NCI-H524 (cell line): ENCODE results near the gene CTBP2.

ENCODE experiments used
- DNase-seq, 2 experiments: peaks; one replicate each; lab custom pipeline; 2025; lab: John Stamatoyannopoulos, UW

The CTBP2 gene

GRCh38 chr10:125024497-125025234 is 135.7 kb downstream of the CTBP2 start:
- peak in 1 of 2 experiments; percentile 46 for DNase-seq

- peak; percentile 34 to 57 for DNase-seq
These were observed 136.4 kb downstream of the CTBP2 start for GRCh38 chr10:125023862-125024496.

DNA sequence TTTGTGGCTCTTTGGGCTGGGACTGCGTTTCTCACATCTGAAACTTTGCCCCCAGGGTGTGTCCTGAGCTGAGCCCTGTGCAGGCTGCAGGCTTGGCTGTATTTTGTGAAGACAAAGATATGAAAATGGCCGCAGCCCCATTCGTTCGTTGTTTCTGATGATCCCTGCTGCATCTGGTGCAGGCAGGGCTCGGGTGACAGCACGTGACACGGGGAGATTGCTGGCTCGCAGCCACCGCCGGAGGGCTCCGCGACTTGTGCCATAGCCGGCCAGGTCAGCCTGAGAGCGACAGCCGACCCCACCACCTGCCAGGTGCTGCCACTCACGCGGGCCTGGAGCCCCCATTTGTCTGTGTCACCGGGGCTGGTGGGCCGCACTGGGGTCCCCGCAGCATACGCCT is 137.1 kb downstream of the CTBP2 start:
- peak; percentile 16 to 59 for DNase-seq

DNA sequence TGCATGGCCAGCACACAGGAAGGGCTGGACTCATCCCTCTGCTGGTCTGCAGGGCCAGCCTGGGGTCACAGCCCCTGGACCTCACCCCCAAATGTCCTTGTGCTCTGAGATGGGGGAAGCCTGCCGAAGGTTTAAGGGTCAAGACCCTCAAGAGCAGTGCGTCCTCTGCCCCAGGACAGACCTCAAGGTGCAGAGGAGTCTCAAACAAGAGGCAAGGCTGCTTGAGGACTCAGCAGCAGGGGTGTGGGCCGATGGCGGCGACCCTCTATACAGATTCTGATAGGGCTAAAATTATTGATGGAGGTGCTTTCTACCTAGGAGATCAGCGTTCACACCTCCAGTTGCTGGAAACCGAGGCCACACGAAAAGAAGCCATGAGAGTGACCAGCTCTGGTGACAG is 137.7 kb downstream of the CTBP2 start:
- DNase-seq = no peak

DNA sequence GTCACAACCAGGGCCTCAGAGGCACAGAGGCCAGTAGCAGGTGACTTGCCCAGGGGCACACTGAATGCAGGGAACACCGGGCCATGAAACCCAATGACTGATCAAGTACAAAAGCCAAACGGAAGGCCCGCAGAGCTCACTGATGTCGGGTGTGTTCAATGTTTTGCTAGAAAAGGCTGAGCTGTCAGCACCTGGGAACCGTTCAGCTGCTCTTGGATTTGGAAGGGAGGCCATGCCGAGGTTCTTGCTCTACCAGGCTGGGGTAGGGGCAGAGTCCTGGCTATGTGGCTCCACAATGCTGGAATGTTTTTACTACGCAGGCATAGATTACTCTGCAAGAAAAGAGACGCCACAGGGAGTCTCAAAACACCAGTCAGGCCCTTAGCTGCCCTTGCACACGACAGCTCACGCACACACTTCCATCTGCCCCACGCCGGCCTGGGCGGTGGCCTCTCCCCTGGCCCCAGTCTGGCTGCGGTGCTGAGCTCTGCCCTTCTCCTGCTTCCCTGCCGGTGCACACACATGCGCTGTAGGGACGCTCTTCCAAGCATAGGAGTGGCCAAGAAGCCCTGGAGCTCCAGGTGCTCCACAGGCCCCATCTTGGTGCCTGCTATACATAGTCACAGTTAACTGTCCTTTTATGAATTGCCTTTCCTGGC is 138.5 kb downstream of the CTBP2 start:
- DNase-seq = no peak

- no peak for DNase-seq
These were observed 139.5 kb downstream of the CTBP2 start for GRCh38 chr10:125020871-125021270.

DNA sequence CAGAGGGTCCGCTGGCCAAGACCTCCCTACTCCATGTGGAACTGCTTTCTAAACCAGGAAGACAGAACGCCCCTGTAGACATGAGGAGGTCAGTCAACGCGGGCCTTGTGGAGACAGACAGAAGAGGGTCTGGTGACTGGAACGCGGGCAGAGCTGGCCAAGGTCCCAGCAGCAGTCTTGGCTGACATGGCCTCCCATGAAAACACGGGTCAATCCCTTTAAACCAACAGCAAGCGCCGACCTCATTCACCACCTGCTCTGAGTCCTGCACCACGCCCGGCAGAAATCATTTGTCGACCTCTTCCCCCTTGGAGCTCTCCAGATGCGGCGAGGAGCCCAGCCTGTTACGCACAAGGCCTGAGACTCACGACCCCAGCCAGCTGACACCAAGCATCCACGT is 140.0 kb downstream of the CTBP2 start:
- no peak for DNase-seq

DNA sequence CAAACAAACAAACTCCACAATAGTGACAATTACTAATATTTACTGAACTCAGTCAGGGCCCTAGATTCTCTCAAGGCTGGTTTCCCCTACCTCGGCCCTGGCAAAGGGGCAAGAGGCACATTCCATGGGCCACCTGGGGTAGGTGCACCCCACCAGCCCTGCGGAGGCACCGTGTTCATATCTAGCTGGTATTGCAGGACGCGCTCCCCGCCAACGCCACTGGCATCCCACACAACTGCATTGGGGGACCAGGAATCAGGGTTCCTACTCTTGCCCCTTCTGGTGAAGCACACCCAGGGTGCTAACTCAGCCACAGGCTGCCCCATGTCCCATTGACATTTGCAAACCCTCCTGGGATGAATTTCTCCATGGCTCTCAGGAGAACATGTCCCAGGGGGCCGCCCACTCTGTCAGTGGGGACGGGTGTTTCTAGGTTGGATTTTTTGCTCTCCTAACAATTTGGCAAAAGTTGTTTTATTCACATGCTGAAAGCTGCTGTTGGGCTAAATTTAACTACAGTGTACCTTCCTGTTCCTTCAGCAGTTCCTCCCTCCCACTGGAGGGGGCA is 141.7 kb downstream of the CTBP2 start:
- DNase-seq = no peak

GRCh38 chr10:125017547-125018298 is 142.6 kb downstream of the CTBP2 start:
- peak; percentile 13 to 57 for DNase-seq

DNA sequence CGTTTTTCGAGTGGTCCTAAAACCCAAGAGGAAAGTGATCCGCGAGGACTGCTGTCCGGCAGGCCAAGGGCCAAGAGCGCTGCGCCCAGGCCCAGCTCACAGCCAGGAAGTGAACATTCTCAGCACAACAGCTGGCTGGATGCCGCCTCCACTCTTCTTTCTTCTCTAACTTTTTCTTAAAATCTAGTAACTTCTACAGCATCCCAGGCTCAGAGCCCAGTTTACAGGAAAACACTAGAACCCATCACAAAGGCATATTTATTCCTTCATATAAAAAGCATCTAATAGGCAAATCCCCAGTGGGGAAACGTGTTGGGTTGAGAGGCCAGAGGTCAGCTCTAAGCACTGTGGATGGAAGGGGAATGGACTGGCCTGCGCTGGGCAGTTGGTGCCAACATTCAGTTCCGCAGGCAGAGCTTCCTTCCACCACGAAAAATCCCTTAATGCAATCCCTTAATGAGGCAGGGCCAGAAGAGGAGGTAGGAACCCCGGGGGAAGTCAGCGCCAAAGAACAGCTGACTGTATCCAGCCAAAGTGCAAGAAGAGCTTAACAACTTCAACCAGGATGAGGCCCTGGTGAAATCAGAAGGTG is 143.7 kb downstream of the CTBP2 start:
- DNase-seq = no peak

DNA sequence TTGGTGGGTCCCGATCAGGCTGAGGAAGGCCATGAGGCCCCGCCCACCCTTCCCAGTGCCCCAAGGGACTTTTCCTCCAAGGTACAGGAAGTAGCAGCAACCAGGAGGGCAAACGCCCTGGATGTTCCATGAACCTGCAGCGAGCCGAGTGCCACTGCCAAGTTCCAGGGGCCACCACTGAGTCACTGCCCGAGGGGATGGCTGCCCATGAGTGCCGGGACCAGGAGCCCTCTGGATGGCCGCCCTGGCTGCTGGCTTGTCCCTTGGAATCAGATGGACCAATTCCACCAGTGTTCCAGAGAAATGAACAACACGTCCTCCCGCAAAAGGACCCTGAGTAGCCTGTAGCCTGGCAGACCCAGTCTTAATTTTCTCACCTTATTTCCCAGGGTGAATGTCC is 144.2 kb downstream of the CTBP2 start:
- DNase-seq = no peak

- DNase-seq = no peak
These were observed 144.9 kb downstream of the CTBP2 start for GRCh38 chr10:125015356-125015944.

GRCh38 chr10:125014836-125015355 is 145.5 kb downstream of the CTBP2 start:
- no peak for DNase-seq

DNA sequence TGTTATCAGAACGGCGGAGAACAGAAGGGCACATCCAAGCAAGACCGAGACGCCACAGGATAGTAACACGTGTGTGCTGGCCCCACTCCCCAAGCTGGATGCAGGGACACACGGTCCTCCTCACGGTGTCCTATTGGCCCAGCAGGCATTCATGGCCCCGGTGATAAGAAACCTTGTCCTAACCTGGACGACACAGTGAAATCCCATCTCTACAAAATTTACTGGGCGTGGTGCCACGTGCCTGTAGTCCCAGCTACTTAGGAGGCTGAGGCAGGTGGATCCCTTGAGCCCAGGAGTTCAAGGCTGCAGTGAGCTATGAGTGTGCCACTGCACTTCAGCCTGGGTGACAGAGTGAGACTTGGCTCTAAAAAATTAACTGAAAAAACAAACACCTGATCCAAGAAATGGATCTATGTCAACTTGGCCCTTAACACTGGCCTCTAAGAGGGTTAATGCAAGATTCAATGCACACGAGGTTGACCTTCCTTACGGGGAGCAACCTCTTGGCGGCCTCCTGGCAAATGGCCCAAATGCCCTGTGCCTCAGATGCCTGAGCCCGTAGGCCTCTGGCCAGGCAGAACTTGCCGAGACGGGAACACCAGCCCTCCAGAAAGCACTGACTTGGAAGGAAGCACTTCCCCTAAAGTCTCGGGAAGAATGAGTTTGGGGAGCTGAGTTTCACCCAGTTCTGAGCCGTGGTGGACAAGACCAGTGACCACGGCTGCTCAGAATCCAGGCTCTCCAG is 146.1 kb downstream of the CTBP2 start:
- no peak for DNase-seq

- DNase-seq = no peak
These were observed 146.9 kb downstream of the CTBP2 start for GRCh38 chr10:125013529-125013872.

DNA sequence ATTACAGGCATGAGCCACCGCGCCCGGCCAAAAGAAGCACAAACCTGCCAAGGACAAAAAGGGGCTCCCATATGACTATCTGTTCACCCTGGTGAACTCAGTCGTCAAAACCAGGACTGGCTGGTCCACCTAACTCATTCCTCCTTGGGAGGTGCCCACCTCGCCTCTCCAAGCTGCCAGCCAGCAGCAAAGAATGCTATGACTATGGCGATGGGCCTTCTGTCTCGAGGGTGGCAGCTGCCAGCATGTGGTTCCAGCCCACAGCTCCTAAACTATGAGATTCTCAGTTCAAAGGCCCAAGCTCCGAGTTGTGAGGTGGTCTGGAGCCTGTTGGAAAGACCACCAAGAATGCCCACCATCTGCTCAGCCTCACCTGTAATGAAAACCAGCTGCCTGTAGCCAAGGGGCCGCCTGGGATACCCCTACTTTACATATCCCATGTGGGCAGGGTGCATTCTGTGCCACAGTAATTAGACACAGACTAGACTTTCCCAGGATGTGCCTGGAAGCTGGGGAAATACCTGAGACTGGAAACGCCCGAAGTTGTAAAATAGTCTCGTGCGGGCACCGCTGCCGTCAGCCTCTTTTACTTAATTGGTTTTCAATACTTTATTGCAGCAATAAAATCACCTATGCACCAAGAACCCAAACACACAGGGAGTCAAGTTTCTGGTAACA is 147.4 kb downstream of the CTBP2 start:
- no peak for DNase-seq

DNA sequence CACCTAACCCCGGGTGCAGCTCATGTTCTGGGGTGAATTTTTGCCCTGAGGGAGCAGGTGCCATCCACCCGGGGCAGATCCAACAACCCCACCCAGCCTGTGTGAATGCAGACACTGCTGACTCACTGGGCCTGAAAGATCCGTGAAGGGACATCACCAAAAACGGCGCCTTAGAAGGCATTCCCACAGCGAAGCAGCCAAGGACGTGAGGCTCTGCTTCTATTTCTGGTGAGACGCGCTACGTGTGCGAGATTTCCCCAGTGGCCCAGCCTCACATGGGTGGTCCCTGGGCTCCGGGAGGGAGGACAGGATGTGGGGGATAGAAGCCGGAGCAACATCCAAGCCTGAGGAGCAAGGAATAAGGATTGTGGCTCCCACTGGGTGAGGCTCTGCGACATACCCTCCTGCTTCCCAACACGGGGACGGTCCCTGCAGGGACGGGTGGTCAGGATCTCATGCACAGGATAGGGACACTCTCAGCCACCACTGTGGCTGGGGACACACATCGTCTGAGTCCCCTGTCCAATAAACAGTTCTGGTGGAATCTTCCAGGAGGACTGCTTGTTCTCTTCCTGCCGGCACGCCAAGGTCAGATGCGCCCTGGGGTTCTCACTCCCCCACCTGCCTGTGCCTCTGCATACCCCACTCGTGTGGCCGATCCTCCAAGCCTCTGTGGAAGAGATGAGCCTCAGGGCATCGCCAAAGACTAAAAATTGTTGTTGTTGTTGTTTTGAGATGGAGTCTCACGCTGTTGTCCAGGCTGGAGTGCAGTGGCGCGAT is 148.2 kb downstream of the CTBP2 start:
- no peak for DNase-seq

GRCh38 chr10:125011171-125011925 is 149.0 kb downstream of the CTBP2 start:
- no peak for DNase-seq
